Activated CD8-positive, alpha-beta memory T cell treated with anti-CD3 and anti-CD28 coated beads for 24 hours (primary cell): ENCODE data around the gene CRYAA.
A peak's percentile ranks its signal among the peaks of the same experiment; 100 is the strongest.
"Not testable (repeated sequence)": the region's sequence is repeated elsewhere in the genome, so short reads cannot be mapped to it uniquely, and the experiment has no call there.

Source experiments
- DNase-seq: peaks from one replicate; pipeline ENCODE4 v3.0.0-alpha.2; 2020

The CRYAA gene

GRCh38 chr21:43177043-43177906 is 8.5 kb downstream of the CRYAA start:
- DNase-seq = not testable (repeated sequence)

DNA sequence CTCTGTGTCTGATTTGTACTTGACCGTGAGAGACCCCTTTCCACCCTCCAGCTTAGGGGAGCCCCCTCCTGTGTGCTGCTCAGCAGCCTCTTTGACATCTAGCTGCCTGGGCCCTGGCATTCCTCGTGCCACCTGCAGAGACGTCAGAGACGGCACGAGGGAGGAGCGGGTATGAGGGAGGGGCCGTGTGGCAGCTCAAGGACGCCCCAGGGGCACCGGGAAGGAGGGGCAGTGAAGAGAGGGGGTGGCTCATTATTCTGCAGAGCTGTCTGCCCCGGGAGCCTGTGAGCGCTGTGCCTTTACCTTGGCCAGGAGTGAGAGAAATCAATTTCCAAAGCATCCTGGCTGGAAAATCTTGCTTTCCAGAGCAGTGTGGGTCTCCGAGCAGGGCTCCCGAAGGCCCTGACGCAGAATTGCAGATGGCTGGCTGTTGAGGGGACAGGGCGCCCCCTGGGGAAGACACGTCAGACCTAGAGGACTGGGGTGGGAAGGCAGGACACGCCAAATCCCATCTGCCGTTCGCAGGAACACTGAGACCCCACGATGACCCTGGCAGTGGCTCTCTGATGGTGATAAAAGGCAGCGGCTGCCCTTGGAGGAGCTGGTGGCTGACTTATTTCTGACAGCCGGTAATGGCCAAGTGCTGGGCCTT is 9.5 kb downstream of the CRYAA start:
- not testable (repeated sequence) for DNase-seq

DNA sequence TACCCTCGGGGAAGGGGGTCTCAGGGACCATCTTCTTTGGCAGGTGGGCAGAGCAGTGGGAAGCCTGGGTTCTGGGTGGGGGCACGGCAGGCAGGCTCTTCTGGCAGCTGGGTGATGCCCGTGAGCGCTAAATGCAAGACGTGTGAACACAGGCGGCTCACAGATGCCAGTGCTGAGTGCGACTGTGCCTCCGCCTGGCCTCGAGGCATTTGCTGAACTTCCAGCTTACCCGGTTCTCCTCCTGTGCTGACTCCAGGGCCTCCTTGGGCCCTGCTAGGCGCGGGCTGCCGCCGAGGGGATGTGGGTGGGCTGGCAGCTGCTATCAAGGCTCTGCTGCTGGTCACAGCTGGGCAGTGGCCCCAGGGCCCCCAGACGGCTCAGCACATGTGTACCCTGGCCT is 12.2 kb downstream of the CRYAA start:
- DNase-seq = not testable (repeated sequence)

DNA sequence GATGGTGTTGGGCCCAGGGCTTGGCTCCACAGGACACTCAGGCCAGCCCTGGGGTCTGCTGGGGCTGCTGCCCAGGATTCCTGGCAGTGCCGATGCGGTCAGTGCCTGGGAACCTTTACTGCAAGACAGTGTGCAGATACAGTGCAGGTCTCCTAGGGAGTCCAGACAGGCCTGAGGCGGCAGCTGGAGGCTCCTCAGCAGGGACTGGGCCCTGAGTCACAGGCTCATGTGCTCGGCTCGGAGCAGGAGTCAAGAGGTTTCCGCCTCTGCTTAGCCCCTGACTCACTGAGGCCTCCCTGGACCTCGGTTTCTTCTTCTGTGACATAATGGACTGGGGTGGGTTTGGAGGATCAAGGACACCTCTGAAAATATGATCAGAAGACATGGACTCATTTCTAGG is 18.5 kb downstream of the CRYAA start:
- not testable (repeated sequence) for DNase-seq

- peak; percentile 26 for DNase-seq
Measured at GRCh38 chr21:43187715-43188114, 18.9 kb downstream of the CRYAA start.

DNA sequence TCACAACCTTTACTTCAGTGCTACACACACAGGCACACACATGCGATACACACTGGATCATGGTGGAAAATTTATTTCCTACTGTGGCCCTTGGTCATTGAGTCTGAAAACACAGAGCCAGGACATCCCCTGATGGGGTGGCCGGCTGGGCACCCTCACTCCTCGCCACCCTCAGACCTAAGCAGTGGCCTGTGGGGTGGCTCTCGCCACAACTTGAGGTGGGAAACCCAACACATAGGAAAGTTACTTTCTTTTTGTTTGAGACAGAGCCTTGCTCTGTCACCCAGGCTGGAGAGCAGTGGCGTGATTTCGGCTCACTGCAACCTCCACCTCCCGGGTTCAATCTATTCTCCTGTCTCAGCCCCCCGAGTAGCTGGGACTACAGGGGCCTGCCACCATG is 19.4 kb downstream of the CRYAA start:
- DNase-seq = peak; percentile 35

- DNase-seq = peak; percentile 32
Measured at GRCh38 chr21:43188592-43189210, 19.9 kb downstream of the CRYAA start.

DNA sequence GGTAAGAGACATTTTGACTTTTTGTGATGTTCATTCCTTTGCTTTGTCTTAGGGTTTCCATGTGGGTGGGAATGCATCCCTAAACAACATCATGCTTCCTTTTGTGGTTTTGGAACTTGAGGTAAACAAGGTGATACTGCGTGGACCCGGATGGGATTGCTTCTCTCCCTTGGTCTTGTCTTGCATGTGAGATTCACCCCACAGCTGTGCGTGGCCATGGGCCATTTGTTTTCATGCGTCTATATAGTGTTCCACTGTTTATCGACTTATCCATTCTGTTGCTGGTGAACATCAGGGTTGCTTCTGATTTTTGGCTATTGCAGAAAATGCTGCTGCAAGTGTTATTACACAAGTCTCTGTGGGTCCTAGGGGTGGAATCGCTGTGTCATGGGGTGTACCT is 21.1 kb downstream of the CRYAA start:
- peak; percentile 24 for DNase-seq

GRCh38 chr21:43190544-43190943 is 21.7 kb downstream of the CRYAA start:
- DNase-seq = no peak

- peak; percentile 44 for DNase-seq
Measured at GRCh38 chr21:43190951-43191350, 22.1 kb downstream of the CRYAA start.

- DNase-seq = peak; percentile 46
Measured at GRCh38 chr21:43191521-43191920, 22.7 kb downstream of the CRYAA start.

GRCh38 chr21:43191971-43192370 is 23.2 kb downstream of the CRYAA start:
- no peak for DNase-seq

GRCh38 chr21:43192501-43193081 is 23.8 kb downstream of the CRYAA start:
- DNase-seq = peak; percentile 37

GRCh38 chr21:43193088-43193650 is 24.4 kb downstream of the CRYAA start:
- DNase-seq = no peak

- DNase-seq = peak; percentile 50
Measured at GRCh38 chr21:43193651-43194302, 25.0 kb downstream of the CRYAA start.

DNA sequence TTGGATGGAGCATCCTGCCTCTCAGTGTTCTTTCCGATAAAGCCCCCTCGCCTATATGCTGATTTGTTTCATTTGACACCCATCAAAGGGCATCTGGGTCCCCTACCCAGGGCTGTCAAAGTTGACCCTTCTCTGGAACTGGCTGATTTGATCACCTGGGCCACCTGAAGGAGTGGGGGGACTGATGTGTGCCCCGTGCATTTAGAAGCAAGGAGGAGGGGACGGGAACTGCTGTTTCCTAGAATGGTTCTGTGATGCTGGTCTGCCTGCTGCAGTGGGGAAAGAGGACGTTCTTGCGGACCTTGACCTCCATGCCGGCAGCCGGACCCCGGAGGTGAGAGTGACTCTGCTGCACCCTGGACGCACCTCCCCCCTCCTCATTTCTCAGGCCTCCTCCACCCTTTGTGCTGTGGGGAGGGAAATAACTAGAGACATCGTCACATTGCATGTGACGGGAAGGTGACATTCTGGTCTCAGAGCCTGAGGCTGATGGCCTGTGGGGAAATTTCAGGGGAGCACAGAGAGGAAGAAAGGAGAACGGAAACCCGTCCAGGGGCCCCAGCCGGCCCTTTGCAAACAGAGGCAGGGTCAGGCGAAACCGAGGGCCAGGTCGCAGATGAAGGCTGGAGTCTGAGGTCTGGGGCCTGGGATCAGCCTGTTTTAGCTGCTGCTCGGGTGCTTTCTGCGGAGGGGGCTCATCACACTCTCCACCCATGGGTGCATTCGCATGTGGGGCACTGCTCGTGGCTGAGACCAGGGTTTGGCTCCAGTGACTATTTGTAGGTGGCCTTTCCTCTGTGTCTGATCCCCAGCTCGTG is 25.7 kb downstream of the CRYAA start:
- DNase-seq = peak; percentile 30

GRCh38 chr21:43195121-43196021 is 26.6 kb downstream of the CRYAA start:
- DNase-seq = peak; percentile 45

DNA sequence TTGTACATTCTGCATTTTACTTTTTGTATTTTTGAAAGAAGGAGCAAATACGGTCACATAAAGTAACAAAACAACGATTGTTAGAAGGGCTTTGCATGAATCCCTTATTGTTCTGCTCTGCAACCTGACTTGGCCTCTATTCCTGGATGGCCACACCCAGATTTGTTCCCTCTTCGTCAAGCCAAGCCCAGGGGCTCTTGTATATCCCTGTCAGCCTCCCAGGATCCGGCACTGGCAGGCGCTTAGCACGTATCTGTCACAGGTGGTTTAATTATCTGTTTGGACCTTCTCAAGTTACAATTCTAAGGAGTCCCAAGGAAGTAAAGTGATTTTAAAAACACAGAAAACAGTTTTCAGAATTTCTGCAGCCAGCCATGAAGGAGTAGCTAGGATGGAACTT is 28.0 kb downstream of the CRYAA start:
- no peak for DNase-seq

DNA sequence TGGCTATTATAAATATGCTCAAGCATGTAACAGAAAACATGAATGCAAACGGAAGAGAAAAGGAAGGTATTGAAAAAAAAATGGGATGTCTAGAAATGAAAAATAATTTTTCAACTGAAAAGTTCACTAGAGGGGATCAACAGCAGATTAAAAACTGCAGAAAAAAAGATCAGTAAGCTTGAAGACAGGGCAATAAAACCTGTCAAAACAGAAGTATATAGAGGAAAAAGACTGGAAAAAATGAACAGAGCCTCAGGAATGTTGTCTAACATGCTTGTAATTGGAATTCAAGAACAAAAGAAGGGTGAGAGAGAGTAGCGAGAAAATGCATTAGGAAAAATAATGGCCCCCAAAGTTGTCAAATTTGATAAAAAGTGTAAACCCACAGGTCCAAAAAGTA is 29.6 kb downstream of the CRYAA start:
- no peak for DNase-seq

DNA sequence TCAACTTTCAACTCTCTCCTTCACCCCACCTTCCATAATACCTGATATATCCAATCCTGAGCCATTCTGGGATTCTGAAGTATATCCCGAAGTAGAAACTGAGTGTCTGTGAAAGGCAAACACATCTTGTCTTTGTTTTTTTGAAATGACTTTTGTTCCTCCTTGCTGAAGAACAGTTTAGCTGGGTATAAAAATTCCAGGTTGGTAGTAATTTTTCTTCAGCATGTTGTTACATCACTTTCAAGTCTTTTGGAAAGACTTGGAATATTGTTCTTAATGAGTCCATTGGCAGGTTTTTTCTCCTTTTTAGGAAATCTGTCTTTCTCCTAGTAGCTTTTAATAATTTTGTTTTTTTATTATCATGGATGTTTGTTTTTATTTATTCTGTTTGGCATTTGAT is 32.7 kb downstream of the CRYAA start:
- no peak for DNase-seq

DNA sequence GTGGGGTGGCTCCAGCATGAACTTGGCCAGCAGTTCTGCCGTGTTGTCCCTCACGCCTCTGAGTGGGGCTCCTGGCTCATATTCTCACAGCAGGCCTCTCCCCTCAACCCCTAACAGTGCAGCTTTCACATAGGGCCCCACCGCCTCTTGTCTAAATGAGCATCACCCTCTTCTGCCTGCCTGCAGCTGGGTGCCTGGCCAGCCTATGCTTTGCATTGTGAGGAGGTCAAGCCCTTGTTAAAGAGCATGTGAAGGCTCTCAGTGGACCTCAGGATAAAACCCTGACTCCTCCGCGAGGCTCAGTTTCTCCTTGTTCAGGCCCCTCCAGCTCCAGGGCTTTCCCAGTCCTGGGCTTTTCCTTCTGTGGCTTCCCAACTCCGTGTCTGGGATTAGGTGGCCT is 34.8 kb downstream of the CRYAA start:
- peak; percentile 17 for DNase-seq
